OCI-LY7 (cell line): Measurements from ENCODE around the gene BIRC2.

Experiments
- EZH2phosphoT487 ChIP-seq: fragments of 200-600 bp; sonication (generic); IDR thresholded peaks from 2 replicates; pipeline ENCODE4 v1.6.1; 2018; ENCODE audit warnings: low read depth, borderline replicate concordance, mild to moderate bottlenecking, mixed run types, antibody characterized with exemption, low read length, moderate library complexity, mixed read lengths
- TF ChIP-seq, protein P1 (sequence below): fragments of 200-600 bp; sonication (generic); conservative IDR thresholded peaks from 2 replicates; pipeline ENCODE4 v1.5.1; 2014; ENCODE audit warnings: mild to moderate bottlenecking, antibody characterized with exemption, low read length, moderate library complexity, mixed read lengths

DNA sequence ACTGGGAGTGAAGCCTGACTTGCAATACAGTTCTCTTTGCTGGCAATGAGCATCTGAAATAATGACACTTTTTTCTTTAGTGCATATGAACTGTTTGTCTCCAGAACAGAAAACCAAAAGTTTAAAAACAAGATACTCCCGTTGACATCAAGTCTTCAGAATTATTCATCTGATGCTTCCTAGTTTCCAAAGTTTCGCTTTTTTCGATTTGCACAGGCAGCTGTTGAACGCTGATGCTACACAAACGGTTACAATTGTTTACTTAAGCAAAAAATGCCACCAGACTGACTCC is 612 bp upstream of the BIRC2 start:
- TF ChIP-seq, protein P1, sequence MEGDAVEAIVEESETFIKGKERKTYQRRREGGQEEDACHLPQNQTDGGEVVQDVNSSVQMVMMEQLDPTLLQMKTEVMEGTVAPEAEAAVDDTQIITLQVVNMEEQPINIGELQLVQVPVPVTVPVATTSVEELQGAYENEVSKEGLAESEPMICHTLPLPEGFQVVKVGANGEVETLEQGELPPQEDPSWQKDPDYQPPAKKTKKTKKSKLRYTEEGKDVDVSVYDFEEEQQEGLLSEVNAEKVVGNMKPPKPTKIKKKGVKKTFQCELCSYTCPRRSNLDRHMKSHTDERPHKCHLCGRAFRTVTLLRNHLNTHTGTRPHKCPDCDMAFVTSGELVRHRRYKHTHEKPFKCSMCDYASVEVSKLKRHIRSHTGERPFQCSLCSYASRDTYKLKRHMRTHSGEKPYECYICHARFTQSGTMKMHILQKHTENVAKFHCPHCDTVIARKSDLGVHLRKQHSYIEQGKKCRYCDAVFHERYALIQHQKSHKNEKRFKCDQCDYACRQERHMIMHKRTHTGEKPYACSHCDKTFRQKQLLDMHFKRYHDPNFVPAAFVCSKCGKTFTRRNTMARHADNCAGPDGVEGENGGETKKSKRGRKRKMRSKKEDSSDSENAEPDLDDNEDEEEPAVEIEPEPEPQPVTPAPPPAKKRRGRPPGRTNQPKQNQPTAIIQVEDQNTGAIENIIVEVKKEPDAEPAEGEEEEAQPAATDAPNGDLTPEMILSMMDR: no peak
- no peak for TF ChIP-seq EZH2phosphoT487
